ENCODE results near the gene SLC6A13.
"Not testable (repeated sequence)": the region's sequence is repeated elsewhere in the genome, so short reads cannot be mapped to it uniquely, and the experiment has no call there.

Gene SLC6A13

GRCh38 chr12:218728-219590, 43.7 kb downstream of the SLC6A13 start:
- DNase-seq (ENCODE audit: low read depth), result no peak
- no peak overlapping the region for H3K4me3 ChIP-seq (ENCODE audit: control insufficient read depth, low read depth, low read length)
- no peak for TF ChIP-seq CTCF (conservative IDR thresholded peaks at IDR 0.05; ENCODE audit: control insufficient read depth, insufficient read depth, low read depth, low read length)

GRCh38 chr12:218221-218620, 44.4 kb downstream of the SLC6A13 start:
- DNase-seq (ENCODE audit: low read depth), result no peak
- no peak overlapping the region for H3K4me3 ChIP-seq (ENCODE audit: control insufficient read depth, low read depth, low read length)
- no peak for TF ChIP-seq CTCF (conservative IDR thresholded peaks at IDR 0.05; ENCODE audit: control insufficient read depth, insufficient read depth, low read depth, low read length)

GRCh38 chr12:217029-217428, 45.6 kb downstream of the SLC6A13 start:
- DNase-seq (ENCODE audit: low read depth); H3K4me3 ChIP-seq (ENCODE audit: control insufficient read depth, low read depth, low read length): not testable (repeated sequence)

- DNase-seq (ENCODE audit: low read depth), result no peak
- TF ChIP-seq CTCF (conservative IDR thresholded peaks at IDR 0.05; ENCODE audit: control insufficient read depth, insufficient read depth, low read depth, low read length), result no peak
- H3K4me3 ChIP-seq (ENCODE audit: control insufficient read depth, low read depth, low read length), result no peak overlapping the region
These were observed 47.5 kb downstream of the SLC6A13 start for GRCh38 chr12:215116-215515.

- TF ChIP-seq CTCF (conservative IDR thresholded peaks at IDR 0.05; ENCODE audit: control insufficient read depth, insufficient read depth, low read depth, low read length), result no peak
- H3K4me3 ChIP-seq (ENCODE audit: control insufficient read depth, low read depth, low read length), result no peak within 1 kb of the TSS
- no peak for DNase-seq (ENCODE audit: low read depth)
These were observed 48.5 kb downstream of the SLC6A13 start, which contains the start of gene SLC6A12 for GRCh38 chr12:214003-214741. TSS of gene SLC6A12 (minus strand) at chr12:214157. CDS start at chr12:209986, 4,171 bp downstream.

- no peak for DNase-seq (ENCODE audit: low read depth)
- no peak overlapping the region for H3K4me3 ChIP-seq (ENCODE audit: control insufficient read depth, low read depth, low read length)
- no peak for TF ChIP-seq CTCF (conservative IDR thresholded peaks at IDR 0.05; ENCODE audit: control insufficient read depth, insufficient read depth, low read depth, low read length)
These were observed 49.1 kb downstream of the SLC6A13 start for GRCh38 chr12:213527-213932.

All from fibroblast of mammary gland (primary cell).